A204.1 (cell line): Measurements from ENCODE around the gene MYO9A.
"Not testable (repeated sequence)": the region's sequence is repeated elsewhere in the genome, so short reads cannot be mapped to it uniquely, and the experiment has no call there.

Experiments
- FAIRE-seq: peaks from 2 replicates; lab custom pipeline; 2012; peaks lifted over from hg19 to GRCh38; lab: Jason Lieb, UNC

Gene MYO9A

GRCh38 chr15:72086920-72087648, 30.9 kb downstream of the MYO9A start:
- FAIRE-seq: no peak

GRCh38 chr15:72086010-72086697, 31.8 kb downstream of the MYO9A start:
- no peak for FAIRE-seq

- FAIRE-seq: no peak
Observed at GRCh38 chr15:72082176-72082575, 35.8 kb downstream of the MYO9A start.

GRCh38 chr15:72078887-72079286, 39.1 kb downstream of the MYO9A start:
- FAIRE-seq: no peak

GRCh38 chr15:72077950-72078349, 40.0 kb downstream of the MYO9A start:
- no peak for FAIRE-seq

GRCh38 chr15:72074335-72075060, 43.5 kb downstream of the MYO9A start:
- FAIRE-seq: no peak

- FAIRE-seq: not testable (repeated sequence)
Observed at GRCh38 chr15:72071448-72071825, 46.5 kb downstream of the MYO9A start.

- no peak for FAIRE-seq
Observed at GRCh38 chr15:72070817-72071447, 47.0 kb downstream of the MYO9A start.

- FAIRE-seq: no peak
Observed at GRCh38 chr15:72068856-72069255, 49.1 kb downstream of the MYO9A start.

- FAIRE-seq: no peak
Observed at GRCh38 chr15:72065801-72066200, 52.1 kb downstream of the MYO9A start.

- FAIRE-seq: no peak
Observed at GRCh38 chr15:72063186-72063585, 54.8 kb downstream of the MYO9A start.

GRCh38 chr15:72062319-72062718, 55.6 kb downstream of the MYO9A start:
- FAIRE-seq: no peak

- no peak for FAIRE-seq
Observed at GRCh38 chr15:72060687-72061250, 57.2 kb downstream of the MYO9A start.

- FAIRE-seq: no peak
Observed at GRCh38 chr15:72058585-72058984, 59.4 kb downstream of the MYO9A start.

GRCh38 chr15:72057548-72058091, 60.3 kb downstream of the MYO9A start:
- FAIRE-seq: no peak

GRCh38 chr15:72056217-72056616, 61.7 kb downstream of the MYO9A start:
- not testable (repeated sequence) for FAIRE-seq

- not testable (repeated sequence) for FAIRE-seq
Observed at GRCh38 chr15:72053297-72053696, 64.7 kb downstream of the MYO9A start.

- FAIRE-seq: no peak
Observed at GRCh38 chr15:72050700-72051099, 67.2 kb downstream of the MYO9A start.

GRCh38 chr15:72047020-72047419, 70.9 kb downstream of the MYO9A start:
- FAIRE-seq: no peak

GRCh38 chr15:72044956-72045355, 73.0 kb downstream of the MYO9A start:
- FAIRE-seq: no peak

- no peak for FAIRE-seq
Observed at GRCh38 chr15:72042865-72043264, 75.1 kb downstream of the MYO9A start.

GRCh38 chr15:72042054-72042453, 75.9 kb downstream of the MYO9A start:
- FAIRE-seq: no peak
